ENCODE measurements around the gene RAB9A. TPM values are rescaled to one million over a fixed set of nuclear protein-coding genes. Genes with fewer than 3 reads are reported as not detected.

Gene RAB9A
- total RNA-seq, 1 experiment from 2014 or later: 25.8 TPM

GRCh38 chrX:13716455-13716854 is 27.5 kb downstream of the RAB9A start:
- no peaks in the 10 kb centered on the region for H3K4me1 ChIP-seq (ENCODE audit: insufficient read depth, low read length, poor library complexity, severe bottlenecking)
- no peak for TF ChIP-seq EZH2 (IDR thresholded peaks at IDR 0.05; ENCODE audit: borderline replicate concordance, low read depth, low read length, poor library complexity, severe bottlenecking)
- TF ChIP-seq, protein P1, sequence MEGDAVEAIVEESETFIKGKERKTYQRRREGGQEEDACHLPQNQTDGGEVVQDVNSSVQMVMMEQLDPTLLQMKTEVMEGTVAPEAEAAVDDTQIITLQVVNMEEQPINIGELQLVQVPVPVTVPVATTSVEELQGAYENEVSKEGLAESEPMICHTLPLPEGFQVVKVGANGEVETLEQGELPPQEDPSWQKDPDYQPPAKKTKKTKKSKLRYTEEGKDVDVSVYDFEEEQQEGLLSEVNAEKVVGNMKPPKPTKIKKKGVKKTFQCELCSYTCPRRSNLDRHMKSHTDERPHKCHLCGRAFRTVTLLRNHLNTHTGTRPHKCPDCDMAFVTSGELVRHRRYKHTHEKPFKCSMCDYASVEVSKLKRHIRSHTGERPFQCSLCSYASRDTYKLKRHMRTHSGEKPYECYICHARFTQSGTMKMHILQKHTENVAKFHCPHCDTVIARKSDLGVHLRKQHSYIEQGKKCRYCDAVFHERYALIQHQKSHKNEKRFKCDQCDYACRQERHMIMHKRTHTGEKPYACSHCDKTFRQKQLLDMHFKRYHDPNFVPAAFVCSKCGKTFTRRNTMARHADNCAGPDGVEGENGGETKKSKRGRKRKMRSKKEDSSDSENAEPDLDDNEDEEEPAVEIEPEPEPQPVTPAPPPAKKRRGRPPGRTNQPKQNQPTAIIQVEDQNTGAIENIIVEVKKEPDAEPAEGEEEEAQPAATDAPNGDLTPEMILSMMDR (conservative IDR thresholded peaks at IDR 0.05; ENCODE audit: low read depth, low read length): no peak
- CTCF ChIA-PET: no interaction called here
- no peak for DNase-seq (ENCODE audit: low spot score)
- intact Hi-C loops (cut with micrococcal nuclease; ENCODE audit: unreplicated experiment): no loop called here
- H3K27ac ChIP-seq (ENCODE audit: low read depth, low read length, poor library complexity, severe bottlenecking): no peak overlapping the region
- peaks cover 23% of the 10 kb centered on the region for H3K36me3 ChIP-seq (ENCODE audit: insufficient read depth, low read length, poor library complexity, severe bottlenecking)
- no peaks in the 10 kb centered on the region for H3K27me3 ChIP-seq (replicated peaks; ENCODE audit: insufficient read depth, low read depth, low read length, poor library complexity)
- POLR2A ChIA-PET (ENCODE audit: low non-redundant PET): no interaction called here
- no peak overlapping the region for H3K4me3 ChIP-seq (ENCODE audit: low read depth, low read length, poor library complexity, severe bottlenecking)
- H3K9me3 ChIP-seq (ENCODE audit: low read depth, low read length, poor library complexity, severe bottlenecking): no peaks in the 10 kb centered on the region
- BruUV-seq (replicated peaks): no TSS peak

DNA sequence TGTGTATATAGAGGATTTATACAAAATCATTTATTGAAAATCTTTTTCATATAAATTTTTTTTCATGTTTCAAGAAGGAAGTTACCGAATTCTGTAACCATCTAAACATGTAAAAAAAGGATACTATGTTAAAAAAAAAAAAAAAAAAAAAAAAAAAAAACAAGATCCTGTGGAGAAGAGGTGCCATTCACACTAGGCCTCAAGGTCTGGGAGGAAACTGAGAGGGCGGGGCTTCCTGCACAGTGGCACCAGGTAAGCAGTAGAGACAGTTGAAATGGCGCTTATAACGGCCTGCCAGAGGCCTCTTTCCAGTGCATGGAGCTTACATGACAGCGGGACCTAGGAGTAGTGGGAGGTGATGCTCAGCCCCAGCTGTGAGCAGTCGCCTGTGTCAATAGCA is 28.0 kb downstream of the RAB9A start:
- peaks cover 21% of the 10 kb centered on the region for H3K36me3 ChIP-seq (ENCODE audit: insufficient read depth, low read length, poor library complexity, severe bottlenecking)
- DNase-seq (ENCODE audit: low spot score): no peak
- H3K4me1 ChIP-seq (ENCODE audit: insufficient read depth, low read length, poor library complexity, severe bottlenecking): no peaks in the 10 kb centered on the region
- no peak overlapping the region for H3K4me3 ChIP-seq (ENCODE audit: low read depth, low read length, poor library complexity, severe bottlenecking)
- no peaks in the 10 kb centered on the region for H3K27me3 ChIP-seq (replicated peaks; ENCODE audit: insufficient read depth, low read depth, low read length, poor library complexity)
- intact Hi-C loops (cut with micrococcal nuclease; ENCODE audit: unreplicated experiment): no loop called here
- H3K27ac ChIP-seq (ENCODE audit: low read depth, low read length, poor library complexity, severe bottlenecking): no peak overlapping the region
- no TSS peak for BruUV-seq (replicated peaks)
- no peaks in the 10 kb centered on the region for H3K9me3 ChIP-seq (ENCODE audit: low read depth, low read length, poor library complexity, severe bottlenecking)
- TF ChIP-seq EZH2 (IDR thresholded peaks at IDR 0.05; ENCODE audit: borderline replicate concordance, low read depth, low read length, poor library complexity, severe bottlenecking): no peak
- TF ChIP-seq, protein P1 (conservative IDR thresholded peaks at IDR 0.05; ENCODE audit: low read depth, low read length): no peak
- ChIA-PET CTCF (no interaction called here), POLR2A (ENCODE audit: low non-redundant PET) (no interaction called here)

GRCh38 chrX:13717700-13718472 is 29.0 kb downstream of the RAB9A start:
- no TSS peak for BruUV-seq (replicated peaks)
- TF ChIP-seq, protein P1 (conservative IDR thresholded peaks at IDR 0.05; ENCODE audit: low read depth, low read length): no peak
- no peak for TF ChIP-seq EZH2 (IDR thresholded peaks at IDR 0.05; ENCODE audit: borderline replicate concordance, low read depth, low read length, poor library complexity, severe bottlenecking)
- Histone ChIP-seq H3K9me3 (ENCODE audit: low read depth, low read length, poor library complexity, severe bottlenecking) (no peaks in the 10 kb centered on the region), H3K27me3 (replicated peaks; ENCODE audit: insufficient read depth, low read depth, low read length, poor library complexity) (no peaks in the 10 kb centered on the region), H3K27ac (ENCODE audit: low read depth, low read length, poor library complexity, severe bottlenecking) (no peak overlapping the region), H3K36me3 (ENCODE audit: insufficient read depth, low read length, poor library complexity, severe bottlenecking) (peaks cover 21% of the 10 kb centered on the region), H3K4me3 (ENCODE audit: low read depth, low read length, poor library complexity, severe bottlenecking) (no peak overlapping the region), H3K4me1 (ENCODE audit: insufficient read depth, low read length, poor library complexity, severe bottlenecking) (no peaks in the 10 kb centered on the region)
- ChIA-PET POLR2A (ENCODE audit: low non-redundant PET) (no interaction called here), CTCF (no interaction called here)
- no peak for DNase-seq (ENCODE audit: low spot score)
- intact Hi-C loops (cut with micrococcal nuclease; ENCODE audit: unreplicated experiment): no loop called here
